NOMO-1 treated with DMSO at 0.1 percent for 48 hours (cell line): ENCODE results near the gene SLC38A1.
"Not testable (repeated sequence)": the region's sequence is repeated elsewhere in the genome, so short reads cannot be mapped to it uniquely, and the experiment has no call there.

ENCODE experiments used
- DNase-seq: peaks from one replicate; lab custom pipeline; 2025; ENCODE audit not compliant: unreplicated experiment; lab: John Stamatoyannopoulos, UW

SLC38A1 gene

GRCh38 chr12:46265102-46265501 is 3.7 kb downstream of the SLC38A1 start:
- DNase-seq, result no peak

- DNase-seq, result no peak
These were observed 4.8 kb downstream of the SLC38A1 start for GRCh38 chr12:46264057-46264456.

- no peak for DNase-seq
These were observed 5.5 kb downstream of the SLC38A1 start for GRCh38 chr12:46263140-46264016.

- DNase-seq, result no peak
These were observed 7.2 kb downstream of the SLC38A1 start for GRCh38 chr12:46261646-46262045.

GRCh38 chr12:46260913-46261476 is 7.8 kb downstream of the SLC38A1 start:
- DNase-seq, result no peak

GRCh38 chr12:46260124-46260912 is 8.5 kb downstream of the SLC38A1 start:
- DNase-seq, result no peak

- no peak for DNase-seq
These were observed 9.1 kb downstream of the SLC38A1 start for GRCh38 chr12:46259713-46260112.

- DNase-seq, result no peak
These were observed 9.8 kb downstream of the SLC38A1 start for GRCh38 chr12:46259071-46259470.

- DNase-seq, result no peak
These were observed 10.7 kb downstream of the SLC38A1 start for GRCh38 chr12:46258129-46258528.

GRCh38 chr12:46256942-46257341 is 11.9 kb downstream of the SLC38A1 start:
- DNase-seq, result no peak

GRCh38 chr12:46253544-46254162 is 15.2 kb downstream of the SLC38A1 start:
- no peak for DNase-seq

- not testable (repeated sequence) for DNase-seq
These were observed 16.8 kb downstream of the SLC38A1 start for GRCh38 chr12:46251994-46252393.

GRCh38 chr12:46249960-46250359 is 18.9 kb downstream of the SLC38A1 start:
- DNase-seq, result not testable (repeated sequence)

GRCh38 chr12:46246021-46246700 is 22.7 kb downstream of the SLC38A1 start:
- no peak for DNase-seq

GRCh38 chr12:46244997-46245396 is 23.8 kb downstream of the SLC38A1 start:
- no peak for DNase-seq

GRCh38 chr12:46244273-46244915 is 24.4 kb downstream of the SLC38A1 start:
- DNase-seq, result no peak

- DNase-seq, result no peak
These were observed 26.3 kb downstream of the SLC38A1 start for GRCh38 chr12:46242569-46242968.

GRCh38 chr12:46240436-46240835 is 28.4 kb downstream of the SLC38A1 start:
- no peak for DNase-seq

- DNase-seq, result no peak
These were observed 30.0 kb downstream of the SLC38A1 start for GRCh38 chr12:46238821-46239220.

GRCh38 chr12:46237371-46238045 is 31.3 kb downstream of the SLC38A1 start:
- DNase-seq, result no peak
